NK-92 (cell line): ENCODE measurements around the gene ALDH1A2.

Experiments
- DNase-seq: peaks from one replicate; lab custom pipeline; 2025; ENCODE audit not compliant: unreplicated experiment; lab: John Stamatoyannopoulos, UW

The ALDH1A2 gene

GRCh38 chr15:57947282-57947681, 118.2 kb downstream of the ALDH1A2 start:
- no peak for DNase-seq

DNA sequence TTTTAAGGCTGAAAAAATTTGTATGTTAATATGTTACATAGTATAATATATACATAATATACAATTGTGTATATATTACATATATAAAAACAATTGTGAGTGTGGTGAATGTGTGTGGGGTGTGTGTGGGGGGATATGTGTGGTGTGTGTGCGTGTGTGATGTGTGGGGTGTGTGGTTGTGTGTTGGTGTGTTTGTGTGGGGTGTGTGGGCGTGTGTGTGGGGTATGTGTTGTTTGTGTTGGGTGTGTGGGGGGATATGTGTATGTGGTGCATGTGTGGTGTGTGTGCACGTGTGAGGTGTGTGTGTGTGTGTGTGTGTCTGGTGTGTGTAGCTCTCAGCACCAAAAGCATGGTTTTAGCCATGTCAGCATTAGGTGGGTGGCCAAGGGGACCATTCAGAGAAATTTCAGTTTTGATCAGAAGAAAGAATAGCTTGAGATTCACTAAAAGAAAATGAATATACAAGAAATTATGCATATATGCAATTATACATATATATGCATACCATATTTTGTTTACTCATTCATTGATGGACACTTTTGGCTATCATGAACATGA, 118.9 kb downstream of the ALDH1A2 start:
- no peak for DNase-seq

GRCh38 chr15:57945616-57946015, 119.9 kb downstream of the ALDH1A2 start:
- DNase-seq: no peak

DNA sequence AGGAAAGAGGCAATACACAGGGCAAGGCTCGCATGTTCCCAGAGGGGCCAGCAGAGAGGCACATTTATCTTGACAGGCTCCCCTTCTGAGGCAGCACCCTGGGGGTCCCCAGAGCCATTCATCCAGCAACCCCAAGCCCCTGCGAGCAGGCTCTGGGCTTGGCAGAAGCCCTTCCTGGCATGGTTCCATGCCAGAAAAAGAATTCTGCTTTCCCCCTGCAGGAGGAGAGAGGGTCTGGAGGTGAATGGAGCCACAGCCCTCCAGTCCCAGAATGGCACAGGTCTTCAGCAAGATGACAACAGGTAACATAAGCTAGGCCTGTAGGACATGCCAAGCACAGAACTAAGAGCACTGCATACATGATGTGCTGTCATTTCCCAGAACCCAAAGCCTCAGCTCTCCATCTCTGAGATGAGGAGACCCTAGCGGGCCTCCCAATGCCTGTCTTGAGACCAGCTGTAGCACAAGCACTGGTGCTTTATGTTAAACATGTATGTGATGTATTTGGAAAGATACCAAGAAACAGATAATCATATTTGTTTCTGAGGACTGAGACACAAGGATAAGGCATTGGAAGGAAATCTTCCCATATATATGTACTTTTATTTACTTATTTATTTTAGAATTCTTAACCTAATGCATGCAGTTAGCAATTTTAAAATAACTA, 121.6 kb downstream of the ALDH1A2 start:
- no peak for DNase-seq

DNA sequence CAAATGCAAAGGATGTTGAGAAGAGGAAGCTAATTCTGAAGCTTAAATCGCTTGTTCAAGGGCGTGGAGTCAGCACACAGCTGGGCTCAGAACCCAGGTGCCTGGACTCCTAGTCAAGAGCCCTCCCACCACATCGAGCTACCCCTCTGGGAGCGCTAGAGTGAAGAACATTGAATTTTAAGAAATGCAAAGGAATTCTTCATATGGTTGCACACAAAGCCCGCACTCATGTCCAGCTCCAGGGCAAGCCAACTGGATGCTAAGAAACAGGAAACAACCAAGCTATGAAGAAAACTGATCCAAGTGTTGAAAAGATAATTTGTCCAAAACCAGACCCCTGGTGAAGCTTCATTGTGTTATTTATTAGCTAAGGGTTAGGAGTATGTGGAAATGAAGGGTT, 122.3 kb downstream of the ALDH1A2 start:
- no peak for DNase-seq

GRCh38 chr15:57941816-57942215, 123.7 kb downstream of the ALDH1A2 start:
- DNase-seq: no peak

DNA sequence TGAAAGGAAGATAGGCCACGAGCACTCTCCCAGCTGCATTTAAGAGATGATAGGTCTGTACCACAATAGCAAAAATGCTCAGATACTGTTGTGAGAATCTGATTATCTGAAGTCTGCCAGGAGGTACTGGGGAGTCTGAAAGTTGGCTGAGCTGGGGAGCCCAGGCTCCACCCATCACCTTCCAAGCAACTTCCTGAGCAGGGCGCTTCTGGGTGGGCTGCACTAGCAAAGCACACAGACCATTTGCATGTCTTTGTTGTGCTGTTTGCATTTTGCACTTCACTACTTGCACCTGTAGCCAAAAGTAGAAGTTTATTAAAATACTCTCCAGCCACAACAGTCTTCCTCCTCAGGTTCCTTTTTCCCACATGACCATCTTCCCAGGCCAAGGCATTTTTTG, 133.2 kb downstream of the ALDH1A2 start:
- no peak for DNase-seq

DNA sequence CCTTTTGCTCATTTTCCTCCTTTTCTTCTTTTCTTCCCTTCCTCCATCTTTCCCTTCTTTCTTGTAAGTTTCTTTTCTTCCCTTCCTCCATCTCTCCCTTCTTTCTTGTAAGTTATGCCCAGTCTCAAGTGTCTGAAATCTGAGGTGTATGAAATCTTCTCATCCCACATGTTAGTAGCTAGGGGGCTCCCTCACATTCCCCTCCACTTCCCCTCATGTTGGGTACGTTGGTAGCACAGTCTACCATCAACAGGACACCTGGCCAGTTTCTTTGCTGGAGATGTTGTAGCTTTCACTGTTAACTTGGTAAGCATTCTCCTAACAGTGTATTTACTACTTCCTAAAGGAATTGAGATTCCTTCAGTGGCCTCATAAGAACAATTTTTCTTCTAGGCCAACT, 133.9 kb downstream of the ALDH1A2 start:
- no peak for DNase-seq

DNA sequence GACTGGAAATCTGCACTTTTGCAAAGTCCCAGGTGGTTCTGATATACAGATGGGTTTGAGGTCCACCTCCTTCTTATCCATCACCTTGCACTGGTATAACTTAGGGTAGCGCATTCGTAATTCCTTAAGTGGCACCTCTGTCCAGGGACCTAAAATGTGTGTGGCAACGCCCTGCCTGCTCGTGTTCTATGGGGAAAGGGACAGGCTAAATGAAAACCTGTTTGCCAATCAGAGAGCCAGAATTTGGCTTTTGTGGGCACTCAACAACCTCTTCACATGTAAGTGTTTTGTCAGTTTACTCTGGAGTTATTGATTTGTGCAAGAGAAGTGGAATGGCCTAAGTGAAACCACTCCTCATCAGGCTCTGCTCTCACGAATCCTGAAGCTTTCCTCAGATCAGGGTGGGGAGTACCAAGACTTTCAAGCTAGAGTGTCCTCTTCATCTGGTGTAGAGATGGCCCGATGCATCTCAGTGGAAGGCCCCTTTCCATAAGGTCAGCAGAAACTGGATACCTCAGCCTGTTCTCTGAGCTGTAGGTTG, 138.3 kb downstream of the ALDH1A2 start:
- DNase-seq: no peak

DNA sequence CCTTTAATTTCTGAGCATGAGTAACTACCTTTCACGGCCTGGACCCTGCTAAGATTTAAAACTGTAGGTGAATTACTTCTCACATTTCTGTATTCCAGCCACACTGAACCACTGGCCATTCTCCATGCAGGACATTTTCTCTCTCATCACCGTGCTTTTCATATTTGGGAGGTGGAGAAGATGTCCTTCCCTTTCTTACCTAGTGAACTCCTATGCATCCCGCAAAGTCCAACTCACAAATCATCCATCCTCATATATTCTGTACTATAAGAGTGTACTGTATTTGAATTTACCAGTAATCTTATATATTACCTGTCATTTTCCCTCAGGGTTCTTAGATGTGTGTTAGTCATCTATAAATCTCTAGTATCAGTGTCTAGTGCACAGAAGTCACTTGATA, 139.9 kb downstream of the ALDH1A2 start:
- no peak for DNase-seq

DNA sequence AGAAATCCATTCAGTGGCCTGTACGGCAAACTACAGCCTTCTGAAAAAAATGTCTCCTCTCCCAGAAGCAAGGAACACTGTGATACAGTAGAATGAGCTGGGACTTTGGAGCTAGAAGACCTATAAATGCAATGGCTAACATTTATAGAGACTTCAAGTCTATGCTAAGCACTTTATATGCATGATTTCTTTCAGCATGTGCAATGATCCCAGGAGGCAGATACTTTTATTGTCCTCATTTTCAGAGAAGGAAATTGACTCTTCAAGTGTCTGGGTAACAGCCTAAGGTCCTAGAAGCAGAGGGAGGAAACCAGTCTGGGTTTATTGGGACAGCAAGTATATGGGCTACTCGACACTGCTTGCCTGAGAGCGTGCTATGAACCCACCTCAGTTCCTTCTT, 140.9 kb downstream of the ALDH1A2 start:
- no peak for DNase-seq

- no peak for DNase-seq
Observed at GRCh38 chr15:57923750-57924149, 141.8 kb downstream of the ALDH1A2 start.

GRCh38 chr15:57923306-57923705, 142.2 kb downstream of the ALDH1A2 start:
- DNase-seq: no peak

DNA sequence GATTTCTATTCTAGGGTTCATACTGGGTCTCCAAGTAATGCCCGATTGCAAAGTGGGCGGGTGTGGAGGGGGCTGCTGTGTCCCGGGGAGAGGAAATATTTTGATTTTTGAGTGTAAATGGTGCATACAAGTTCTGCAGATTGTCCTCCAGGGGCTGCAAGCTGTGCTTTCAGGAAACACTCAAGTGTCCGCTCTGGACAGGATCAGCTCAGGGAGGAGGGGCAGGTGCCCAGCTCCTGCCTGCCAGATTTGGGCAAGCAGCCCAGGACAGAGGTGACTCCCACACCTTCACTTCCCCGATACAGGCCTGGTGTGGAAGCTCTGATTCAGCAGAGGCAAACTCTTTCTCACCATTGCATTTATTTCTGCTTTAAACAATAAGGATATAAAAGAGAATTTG, 142.7 kb downstream of the ALDH1A2 start:
- no peak for DNase-seq

DNA sequence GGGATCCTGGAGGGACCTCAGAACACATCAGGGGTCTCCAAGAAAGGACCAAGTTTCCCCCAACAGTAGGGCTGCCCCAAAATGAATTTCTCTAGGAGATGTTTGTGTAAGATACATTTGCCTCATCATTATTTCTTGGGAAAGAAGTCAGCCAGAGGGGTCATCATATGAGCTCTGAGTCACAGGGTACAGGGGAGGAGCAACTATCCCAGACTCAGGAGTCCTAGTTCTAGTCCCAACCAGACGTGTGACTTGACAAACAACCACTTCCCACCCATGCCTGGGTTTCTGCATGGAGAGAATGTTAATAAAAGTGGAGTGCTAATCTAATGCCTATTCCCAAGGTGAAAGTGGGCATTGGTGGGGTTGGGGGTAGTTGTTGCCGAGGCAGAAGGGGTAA, 144.1 kb downstream of the ALDH1A2 start:
- DNase-seq: no peak

DNA sequence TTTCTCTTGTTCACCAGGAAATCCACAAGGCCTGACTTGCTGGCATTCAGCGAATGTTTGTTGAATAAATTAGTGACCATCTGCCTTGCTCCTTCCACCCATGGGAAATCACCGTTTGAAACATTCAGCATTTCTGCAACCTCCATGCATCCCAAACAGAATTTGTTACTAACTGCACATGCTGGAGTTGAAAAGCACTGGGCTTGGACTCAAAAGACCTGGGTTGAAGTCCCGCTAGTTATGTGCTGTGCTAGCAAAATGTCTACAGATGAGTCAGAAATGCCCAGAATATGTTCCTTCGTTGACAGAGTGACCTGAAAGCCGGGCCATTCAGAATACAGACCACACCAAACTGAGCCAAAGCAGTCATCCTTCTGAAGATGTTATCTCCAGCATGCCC, 144.6 kb downstream of the ALDH1A2 start:
- DNase-seq: no peak

GRCh38 chr15:57919754-57920153, 145.8 kb downstream of the ALDH1A2 start:
- DNase-seq: no peak

- no peak for DNase-seq
Observed at GRCh38 chr15:57917998-57918397, 147.5 kb downstream of the ALDH1A2 start.

DNA sequence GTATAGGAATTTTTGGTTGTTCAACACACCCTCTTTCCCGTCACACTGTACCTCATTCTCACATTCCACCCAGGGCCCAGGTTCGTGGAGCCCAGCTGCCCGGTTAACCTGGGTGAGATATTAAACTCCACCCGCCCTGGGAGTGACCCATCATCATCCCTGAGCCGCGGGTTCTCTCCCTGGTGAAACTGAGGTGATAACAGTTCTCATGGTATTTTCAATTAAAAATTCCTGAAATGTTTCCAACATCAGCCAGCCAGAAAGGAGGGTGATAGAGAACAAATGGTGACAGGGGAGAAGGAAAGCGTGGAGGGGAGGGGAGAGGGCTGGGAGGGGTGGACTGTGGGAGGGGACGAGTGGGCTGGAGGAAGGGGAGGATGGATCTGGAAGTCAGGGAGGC, 148.8 kb downstream of the ALDH1A2 start:
- DNase-seq: no peak

GRCh38 chr15:57915827-57916531, 149.5 kb downstream of the ALDH1A2 start:
- DNase-seq: no peak

GRCh38 chr15:57914350-57915055, 151.0 kb downstream of the ALDH1A2 start:
- no peak for DNase-seq

DNA sequence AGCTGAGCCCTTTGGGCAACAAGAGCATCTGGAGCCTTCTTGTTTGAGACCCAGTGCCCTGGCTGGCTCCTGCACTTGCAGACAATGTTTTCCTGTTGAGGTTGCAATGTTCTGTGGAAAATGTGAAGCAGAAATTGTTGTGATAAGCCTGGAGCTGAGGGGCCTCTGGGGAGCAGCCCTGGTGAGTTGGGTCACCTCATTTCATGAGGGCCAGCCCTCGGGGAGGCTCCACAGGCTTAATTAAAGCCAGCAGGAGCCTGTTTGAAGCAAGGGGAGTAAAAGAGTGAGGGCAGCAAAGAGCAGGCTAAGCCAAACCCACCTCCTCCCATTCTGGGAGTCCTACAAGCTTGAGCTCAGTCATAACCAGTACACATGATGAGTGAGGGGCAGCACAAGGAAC, 154.3 kb downstream of the ALDH1A2 start:
- no peak for DNase-seq
